ENCODE measurements around the gene ADAMTSL2.

Gene ADAMTSL2

DNA sequence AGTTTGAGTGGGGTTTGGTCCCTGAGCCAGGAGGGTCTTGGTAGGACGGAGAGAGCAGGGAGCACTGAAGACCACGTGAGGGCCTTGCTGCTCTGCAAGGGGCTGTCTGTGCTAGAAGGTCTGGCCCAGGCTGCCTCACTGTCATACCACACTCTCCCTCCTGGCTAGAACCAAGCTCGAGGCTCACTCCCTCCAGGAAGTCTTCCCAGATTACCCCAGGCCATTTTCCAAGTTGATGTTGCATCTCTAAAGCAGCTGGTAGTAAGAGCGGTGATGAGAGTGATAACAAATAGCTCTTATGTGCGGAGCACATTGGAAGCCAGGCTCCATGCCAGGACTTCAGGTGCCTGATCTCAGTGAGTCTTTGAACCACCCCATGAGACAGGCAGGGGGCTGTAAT is 16.3 kb upstream of the ADAMTSL2 start:
- DNase-seq (ENCODE audit: low spot score), result no peak

DNA sequence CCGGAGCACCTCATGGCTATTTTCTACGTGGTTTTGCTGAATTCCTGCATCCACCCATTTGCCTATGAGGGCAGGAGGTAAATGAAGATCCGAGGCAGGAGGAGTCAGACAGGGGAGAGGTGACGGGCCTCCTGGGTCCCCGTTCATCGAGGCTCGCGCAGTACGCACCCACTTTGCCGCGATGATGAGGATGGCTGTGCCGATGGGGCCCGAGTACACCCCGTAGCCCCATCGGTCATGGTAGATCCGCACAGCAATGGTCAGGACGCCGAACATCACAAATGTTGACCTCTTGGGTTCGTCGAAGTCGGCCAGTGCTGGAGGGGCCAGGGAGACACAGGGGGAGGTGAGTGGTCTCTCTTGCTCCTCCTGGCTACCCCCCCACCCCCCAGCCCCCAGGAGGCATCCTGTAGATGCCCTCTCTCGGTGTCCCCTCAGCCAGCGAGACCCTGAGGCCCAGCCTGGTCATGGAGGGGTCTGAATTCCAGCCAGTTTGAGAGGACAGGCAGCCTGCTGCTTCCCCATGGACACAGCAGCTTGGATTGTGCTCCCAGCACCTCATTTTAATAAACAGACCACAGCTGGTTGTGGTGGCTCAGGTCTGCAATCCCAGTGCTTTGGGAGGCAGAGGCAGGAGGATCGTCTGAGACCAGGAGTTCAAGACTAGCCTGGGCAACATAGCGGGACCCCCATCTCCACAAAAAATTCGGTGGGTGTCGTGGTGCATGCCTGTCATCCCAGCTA is 15.6 kb upstream of the ADAMTSL2 start:
- no peak for DNase-seq (ENCODE audit: low spot score)

DNA sequence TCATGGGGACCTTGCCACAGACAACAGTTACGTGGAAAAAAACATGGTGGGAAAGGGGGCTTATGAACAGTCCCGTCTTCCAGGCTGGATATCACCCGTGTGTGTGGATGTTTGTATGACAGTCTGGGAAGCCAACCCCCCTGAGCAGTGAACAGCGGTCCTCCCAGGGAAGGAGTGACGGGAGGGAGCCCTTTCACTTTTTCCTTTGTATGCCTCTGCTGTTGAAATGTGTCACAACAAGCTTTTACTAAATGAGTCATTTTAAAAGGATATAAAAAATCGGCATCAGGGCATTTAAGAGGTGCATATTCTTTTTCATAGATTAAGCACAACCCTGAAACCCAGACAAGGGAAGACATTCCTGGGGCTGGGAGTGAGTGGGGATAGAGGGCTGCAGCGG is 14.8 kb upstream of the ADAMTSL2 start:
- DNase-seq (ENCODE audit: low spot score), result no peak

DNA sequence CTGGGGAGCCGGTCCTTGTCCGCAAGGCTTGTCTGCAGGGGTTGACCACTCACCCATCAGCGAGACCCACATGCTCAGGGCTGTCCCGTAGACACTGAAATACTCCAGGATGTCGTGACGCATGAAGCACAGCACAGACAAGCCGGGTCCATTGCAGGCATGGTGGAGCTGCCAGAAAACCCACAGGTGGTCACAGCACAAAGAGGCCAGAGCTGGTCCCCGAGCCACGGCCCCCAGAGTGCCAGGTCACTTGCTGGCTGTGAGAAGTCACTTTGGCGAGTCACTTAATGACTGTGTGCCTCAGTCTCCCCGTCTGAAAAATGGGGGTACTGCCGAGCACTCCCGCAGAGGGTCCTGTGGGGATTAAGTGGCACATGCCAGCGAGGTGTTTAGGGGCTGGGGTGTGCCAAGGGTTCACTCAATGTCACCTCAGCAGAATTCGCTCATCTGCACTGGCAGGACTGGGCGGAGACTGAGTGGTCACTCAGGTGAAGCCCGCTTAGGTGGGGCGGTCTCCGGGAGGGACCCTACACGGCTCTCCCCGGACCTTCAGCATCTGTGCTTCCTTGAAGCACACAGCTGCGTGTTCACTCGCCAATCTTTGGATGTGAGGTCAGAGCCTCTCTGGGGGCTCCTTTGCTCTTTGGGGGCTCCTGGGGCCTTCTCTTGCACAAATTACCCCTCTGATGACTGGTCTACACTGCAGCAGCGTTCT is 14.2 kb upstream of the ADAMTSL2 start:
- no peak for DNase-seq (ENCODE audit: low spot score)

DNA sequence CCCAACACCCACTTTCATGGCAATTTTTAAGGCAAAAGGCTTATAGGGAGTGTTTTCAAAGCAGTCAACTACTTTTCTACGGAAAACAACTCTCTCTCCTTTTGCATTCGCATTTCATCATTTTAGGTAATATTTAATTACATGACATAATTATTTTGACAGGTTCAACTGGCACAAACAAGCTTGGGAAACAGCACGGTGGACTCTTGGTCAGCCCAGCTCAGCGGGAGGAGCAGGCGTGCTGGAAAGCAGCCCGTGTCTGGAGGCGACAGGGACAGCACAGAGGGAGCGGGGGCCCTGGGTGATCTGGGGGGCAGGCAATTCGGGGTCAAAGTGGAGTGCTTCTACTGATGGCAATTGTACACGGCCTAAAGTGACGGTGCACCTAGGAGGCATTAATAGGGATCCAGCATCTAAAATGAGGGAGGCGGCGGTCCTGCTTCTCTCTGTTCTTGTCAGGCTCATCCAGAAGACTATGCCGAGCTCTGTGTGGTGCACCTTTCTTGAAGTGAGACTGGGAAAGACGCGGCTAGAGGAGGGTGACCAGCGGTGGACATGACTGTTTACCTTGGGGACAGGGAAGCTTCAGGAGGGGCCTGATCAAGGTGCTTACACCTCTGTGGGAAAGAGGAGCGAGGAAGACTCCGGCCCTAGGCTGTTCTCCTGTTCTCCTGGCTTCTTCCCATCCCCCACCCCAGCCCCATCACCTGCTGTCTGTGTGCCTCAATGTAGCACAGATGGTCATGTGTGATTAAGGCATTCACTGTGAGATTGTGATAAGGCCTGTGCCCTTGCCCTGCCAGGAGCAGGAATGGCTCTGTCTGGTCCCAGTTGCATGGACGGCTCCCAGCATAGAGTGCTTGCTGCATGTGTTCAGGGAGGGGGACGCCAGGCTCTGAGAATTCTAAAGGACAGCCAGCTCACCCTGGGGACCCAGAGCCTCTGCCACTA is 13.1 kb upstream of the ADAMTSL2 start:
- DNase-seq (ENCODE audit: low spot score), result peak; percentile 75

DNA sequence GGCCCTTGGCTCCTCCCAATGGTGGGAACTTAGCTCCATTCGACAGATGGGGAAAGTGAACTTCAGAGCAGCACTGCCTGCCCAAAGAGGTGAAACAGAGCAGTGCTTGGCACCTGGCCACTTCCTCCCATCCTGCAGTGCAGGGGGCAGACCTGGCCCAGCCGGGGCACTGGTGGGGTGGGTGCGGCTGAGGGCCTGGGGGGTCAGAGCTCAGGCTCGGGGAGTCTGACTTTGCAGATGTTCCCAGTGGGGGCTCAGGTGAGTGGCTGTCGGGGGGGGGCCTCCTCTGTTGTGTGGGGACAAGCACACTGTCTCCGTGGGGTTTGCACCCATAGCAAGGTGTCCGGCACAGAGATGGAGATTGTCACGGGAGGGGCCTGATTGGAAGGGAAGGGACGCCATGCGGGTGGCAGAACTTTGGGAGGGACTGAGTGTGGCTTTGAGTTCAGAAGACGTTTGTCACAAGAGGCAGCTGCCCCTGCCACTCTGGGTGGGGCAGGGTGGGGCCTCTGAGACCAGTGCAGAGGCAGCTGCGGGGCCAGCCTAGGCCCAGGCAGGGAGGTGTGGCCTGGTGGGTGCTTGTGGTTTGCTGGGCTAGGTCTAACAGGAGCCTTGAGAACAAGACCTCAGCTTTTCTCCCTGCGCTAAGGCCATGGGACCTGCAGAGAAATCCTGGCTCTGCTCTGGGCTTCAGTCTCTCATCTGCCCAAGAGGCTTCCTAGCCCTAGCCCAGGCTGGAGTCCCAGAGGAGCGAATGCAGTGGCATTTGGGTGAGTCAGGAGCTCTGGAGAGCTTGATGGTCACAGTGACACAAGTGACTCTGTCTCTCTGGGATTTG is 12.2 kb upstream of the ADAMTSL2 start:
- no peak for DNase-seq (ENCODE audit: low spot score)

DNA sequence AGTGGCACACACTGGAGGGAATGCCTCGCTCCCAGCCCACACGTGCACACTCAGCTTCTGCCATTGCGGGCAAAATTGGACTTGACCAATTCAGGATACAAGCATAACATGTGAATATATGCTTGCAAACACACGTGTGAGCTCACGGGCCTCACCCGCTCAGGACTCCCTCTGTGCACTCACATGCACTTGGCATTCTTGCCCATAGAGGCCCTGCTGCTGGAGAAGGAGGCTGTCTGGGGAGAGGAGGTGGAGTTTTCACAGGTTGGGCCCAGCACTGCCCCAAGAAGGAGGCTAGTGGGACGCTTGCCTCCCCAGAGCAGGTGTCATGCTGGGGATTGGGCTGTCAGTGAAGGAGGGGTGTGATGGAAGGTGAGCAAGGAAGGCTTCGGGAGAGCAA is 11.4 kb upstream of the ADAMTSL2 start:
- no peak for DNase-seq (ENCODE audit: low spot score)

DNA sequence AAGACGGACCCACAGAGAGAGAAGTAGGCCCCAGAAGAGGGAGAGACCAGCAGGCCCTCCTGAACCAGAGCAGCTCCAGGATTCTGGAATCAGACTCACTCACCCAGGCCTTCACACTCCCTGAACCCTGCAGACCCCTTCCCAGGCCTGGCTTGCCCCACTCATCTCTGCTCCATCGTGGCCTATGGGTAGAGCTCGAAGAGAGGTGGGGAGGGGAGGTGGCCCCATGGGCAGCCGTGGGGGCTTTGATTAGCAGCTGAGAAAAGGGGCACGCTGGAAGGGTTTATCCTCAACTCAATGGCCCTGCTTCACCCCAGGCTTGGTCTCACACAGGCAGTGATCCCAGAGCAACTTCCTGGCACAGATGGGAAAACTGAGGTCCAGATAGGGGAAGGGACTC is 10.4 kb upstream of the ADAMTSL2 start:
- no peak for DNase-seq (ENCODE audit: low spot score)

DNA sequence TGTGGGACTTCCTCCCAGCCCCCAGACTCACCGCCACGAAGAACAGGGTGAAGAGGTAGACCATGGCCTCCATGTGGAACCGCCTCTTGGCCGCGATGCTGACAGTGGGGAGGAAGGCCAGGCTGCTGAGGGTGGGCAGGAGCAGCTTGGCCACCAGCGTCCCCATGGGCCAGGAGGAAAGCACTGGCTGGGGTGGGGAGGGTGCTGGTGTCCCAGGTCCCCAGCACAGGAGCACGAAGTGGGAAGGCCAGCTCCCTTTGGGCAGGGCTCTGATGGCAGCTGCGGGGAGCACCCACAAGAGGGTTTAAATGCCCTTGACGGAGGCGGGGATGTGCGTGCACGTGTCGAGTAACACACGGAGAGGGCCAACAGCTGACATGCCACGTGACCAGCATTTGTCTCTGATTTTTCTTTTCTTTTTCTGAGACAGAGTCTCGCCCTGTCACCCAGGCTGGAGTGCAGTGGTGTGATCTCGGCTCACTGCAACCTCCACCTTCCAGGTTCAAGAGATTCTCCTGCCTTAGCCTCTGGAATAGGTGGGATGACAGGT is 9.8 kb upstream of the ADAMTSL2 start, which contains the start of gene MYMK:
Gene MYMK, minus strand, starts transcription at position 281 of the 550 bp plus-strand sequence. Its CDS starts 115 bp downstream, at position 166.
- no peak for DNase-seq (ENCODE audit: low spot score)

DNA sequence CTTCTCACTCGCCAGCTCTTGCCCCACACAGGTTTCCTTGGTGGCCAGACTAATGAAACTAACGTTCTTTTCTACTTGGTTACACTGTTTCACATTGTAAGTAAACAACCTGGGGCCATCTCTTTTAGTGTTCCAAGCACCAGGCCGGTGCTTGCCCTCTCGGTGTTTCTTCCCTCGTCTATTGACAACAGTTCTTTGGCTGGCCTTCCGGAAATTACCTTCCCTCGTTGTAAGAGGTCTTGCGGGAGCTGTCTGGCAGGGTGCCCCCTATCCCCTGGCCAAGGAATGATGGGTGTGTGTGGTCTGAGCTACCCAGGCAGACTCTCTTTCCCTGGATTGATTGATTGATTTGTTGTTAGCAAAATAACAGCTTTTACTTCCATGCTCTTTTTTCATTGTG is 8.8 kb upstream of the ADAMTSL2 start:
- no peak for DNase-seq (ENCODE audit: low spot score)

DNA sequence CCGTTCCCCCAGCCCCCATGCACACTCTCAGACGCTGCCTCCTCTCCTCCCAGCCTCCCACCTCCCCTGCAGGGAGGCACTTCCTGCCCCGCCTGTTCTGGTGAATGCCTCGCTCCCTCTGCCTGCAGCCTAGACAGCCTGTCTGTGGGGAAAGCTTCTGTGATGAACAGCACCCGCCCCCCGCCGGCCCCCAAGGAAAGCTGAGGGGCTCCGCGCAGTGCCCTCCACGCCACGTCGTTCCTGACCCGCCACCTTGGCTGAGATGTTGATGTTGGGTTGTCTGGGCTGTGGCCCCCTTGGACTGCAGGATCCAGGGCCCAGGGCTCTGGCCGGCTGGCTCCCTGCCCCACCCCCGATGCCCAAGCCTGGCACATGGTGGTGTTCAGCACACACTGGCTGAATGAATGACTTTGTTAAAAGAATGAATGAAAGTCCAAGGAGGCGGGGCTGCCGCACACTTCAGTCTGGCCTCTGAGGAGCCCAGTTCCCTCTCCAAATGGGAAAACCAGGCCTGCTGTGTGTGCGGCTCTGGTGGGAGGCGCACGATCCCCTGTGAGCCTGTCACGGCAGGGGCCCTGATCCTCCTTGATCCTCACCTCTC is 7.7 kb upstream of the ADAMTSL2 start:
- peak; percentile 84 for DNase-seq (ENCODE audit: low spot score)

DNA sequence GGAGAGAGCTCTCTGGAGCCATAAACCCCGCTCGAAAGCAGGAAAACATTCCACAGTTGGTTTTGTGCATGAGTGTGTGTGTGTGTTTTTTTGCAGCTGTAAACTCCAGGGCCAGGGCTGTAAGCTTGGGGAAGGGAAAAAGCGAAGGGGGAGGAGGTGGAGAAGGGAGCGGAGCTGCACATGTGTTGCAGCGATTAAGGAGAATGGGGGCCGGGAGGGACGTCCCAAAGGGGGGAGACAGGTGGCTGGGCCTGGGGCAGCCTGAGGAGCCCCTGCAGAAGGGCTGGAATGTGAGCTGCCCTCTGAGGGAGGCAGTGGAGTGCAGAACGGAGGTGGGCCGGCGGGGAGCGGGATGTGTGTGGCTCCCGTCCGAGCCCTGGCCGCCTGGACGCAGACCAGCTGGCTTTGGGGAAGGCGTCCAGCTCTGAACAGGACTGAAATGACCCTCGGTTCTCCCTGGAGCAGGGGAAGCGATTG is 7.0 kb upstream of the ADAMTSL2 start:
- no peak for DNase-seq (ENCODE audit: low spot score)

DNA sequence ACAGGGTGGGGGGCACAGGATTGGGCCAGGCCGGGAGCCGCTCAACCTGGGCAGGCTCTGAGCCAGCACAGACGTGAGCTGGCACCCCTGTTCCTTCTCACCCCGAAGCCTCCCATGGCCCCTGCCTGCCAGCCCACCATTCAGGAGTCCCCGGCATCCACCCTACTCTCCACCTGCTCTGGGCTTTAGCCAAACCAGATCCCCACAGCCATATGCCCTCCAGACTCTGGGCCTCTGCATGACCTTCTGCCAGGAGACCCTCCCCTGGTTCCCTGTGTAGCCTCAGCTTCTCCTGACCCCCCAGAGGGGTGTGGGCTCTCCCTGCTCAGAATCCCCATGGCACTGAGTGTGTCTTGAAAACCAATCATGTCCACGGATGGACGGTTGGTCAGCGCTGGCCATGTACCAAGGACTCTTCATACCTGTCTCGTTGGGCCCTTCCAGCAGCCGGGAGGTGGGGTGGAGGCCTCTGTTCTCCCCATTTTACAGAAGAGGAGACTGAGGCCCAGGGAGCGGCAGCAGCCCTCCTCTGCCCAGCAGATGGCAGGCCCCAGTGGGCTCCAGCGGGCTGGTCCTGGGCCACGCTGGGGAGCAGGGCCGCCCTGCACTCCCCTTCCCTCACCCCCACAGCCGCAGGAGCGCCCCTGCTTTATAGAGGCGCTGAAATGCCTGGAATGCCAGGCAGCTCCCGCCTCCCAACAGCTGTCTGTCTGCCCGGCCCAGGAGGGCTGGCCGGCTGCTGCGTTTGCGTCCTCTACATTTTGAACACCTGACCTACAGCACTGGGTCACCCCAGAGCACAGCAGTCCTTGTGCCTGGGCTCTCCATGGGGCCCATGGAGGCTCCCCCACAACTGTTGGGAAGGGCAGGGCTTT is 6.3 kb upstream of the ADAMTSL2 start:
- DNase-seq (ENCODE audit: low spot score), result no peak

DNA sequence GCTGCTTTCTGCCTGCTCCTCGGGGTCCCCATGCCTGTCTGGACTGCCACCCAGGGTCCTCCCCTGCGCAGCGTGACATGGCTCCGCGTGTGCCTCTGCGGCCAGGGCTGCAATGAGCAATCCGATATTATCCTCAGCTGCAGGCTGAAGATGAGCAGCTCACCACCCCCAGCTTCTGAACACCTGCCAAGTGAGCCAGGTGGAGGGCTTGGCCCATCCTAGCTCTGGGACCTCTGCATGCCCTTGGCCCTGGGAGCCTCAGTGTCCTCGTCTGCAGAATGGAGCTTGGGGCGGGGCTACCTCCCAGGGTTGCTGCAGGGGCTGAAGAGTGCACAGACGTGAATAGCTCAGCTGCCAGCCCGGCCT is 5.6 kb upstream of the ADAMTSL2 start:
- DNase-seq (ENCODE audit: low spot score), result no peak

DNA sequence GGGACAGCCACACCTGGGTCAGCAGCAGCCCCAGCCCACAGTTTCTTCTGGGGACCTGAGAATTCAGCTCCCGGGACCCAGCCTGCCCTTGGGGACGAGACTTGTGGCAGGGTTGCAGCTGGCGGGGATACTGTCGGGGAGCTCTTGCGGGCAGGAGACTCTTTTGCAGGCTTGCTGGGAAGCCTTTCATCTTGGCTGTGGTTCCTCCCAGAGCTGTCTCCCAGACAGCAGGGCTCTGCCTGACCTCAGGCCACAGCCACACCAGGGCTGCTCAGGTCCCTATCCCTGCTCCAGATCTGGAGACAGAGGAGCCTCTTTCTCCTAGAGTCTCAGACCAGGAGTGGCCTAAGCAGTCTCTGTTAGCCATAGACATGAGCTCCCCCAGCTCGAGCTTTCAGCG is 5.0 kb upstream of the ADAMTSL2 start:
- DNase-seq (ENCODE audit: low spot score), result no peak

DNA sequence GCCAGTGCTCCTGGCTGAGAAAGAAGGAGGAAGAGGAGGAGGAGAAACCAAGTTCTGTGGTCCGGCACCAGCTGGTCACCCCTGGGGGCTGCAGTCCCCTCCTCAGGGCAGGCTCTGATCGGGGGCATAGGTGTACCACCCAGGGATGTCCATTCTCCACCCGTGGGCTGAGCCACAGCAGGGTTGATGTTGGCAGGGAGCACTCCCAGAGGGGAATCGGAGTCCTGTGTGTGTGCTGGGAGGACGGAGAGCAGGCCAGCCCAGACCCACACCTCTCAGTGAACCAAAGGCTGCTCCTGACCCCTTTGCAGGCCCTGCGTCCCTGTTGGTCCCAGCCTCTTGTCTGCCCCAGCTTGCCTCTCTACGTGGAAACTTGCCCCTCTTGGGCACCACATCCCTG is 4.6 kb upstream of the ADAMTSL2 start:
- no peak for DNase-seq (ENCODE audit: low spot score)

DNA sequence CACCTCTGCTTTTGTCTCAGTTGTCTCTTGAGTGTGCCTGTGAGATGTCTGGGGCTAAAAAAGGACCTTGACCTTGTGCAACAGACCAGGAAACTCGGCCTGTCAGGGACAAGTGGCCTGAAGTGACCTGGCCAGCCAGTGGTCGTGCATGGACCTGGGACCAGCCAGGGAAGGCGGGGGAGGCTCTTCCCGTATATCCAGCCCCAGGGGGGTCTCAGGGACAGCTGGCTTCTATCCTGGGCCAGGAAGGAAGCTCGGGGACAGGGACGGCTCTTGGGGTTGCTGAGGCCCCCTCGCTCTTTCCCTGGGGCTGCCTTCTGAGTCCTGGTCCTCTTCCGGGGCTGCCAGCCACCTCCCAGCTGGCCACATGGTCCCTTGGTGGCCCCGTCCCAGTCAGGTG is 3.2 kb upstream of the ADAMTSL2 start:
- DNase-seq (ENCODE audit: low spot score), result no peak

DNA sequence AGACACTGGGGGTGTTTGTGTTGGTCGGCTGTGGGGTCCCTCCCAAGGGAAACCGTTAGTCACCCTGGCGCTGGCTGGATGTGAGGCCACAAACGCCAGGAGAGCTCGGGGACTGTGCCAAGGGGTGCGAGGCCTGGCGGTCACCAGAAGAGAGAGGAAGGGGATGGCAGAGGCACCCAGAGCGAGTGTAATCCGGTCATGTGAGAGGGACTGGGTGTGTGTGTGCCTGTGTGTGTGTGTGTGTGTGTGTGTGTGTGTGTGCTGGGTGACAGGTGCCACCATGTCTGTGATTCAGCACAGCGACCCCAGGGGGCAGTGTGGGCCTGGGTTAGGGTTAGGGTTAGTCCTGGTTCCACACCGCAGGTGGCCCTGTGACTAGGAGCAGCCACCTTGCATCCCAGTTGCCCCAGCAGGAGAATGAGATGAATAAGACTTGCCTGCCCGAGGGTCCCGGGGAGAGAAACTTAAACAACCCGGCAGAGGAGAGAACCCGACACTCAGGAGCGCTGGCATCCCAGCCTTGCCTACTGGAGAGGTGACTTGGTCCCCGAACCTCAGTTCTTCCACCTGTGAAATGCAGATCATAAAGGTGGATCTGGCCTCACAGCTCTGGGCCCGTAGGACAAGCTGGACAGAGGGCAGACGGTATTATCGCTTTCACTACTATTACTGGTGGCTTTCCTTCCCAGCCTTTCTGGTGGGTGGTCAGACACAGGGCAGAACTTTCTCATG is 1.4 kb upstream of the ADAMTSL2 start:
- DNase-seq (ENCODE audit: low spot score), result no peak

DNA sequence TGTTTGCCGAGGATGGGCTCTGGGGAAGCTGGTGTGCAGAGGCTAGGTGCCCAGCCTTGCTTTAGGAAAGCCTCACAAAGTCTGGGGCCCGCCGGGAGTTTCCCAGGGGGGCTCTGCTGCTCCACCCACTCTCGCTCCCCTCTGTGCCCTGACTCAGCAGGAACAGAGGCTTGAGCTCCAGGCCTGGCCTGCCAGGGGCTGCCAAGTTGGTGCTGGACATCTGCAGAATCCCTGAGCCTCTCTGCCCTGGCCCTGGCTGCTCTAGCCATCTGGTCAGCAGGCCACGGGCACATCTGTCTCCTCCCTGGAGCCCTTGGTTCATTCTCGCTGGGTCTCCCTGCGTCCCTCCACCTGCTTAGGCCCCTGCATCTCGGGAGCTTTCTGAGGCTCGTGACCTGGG is 647 bp upstream of the ADAMTSL2 start:
- no peak for DNase-seq (ENCODE audit: low spot score)
